Activated CD8-positive, alpha-beta memory T cell treated with anti-CD3 and anti-CD28 coated beads, Interleukin-2, amount 50 U/mL, for 4 hours (primary cell): Measurements from ENCODE around the gene FNDC7.
A peak's percentile ranks its signal among the peaks of the same experiment; 100 is the strongest.
"Not testable (repeated sequence)": the region's sequence is repeated elsewhere in the genome, so short reads cannot be mapped to it uniquely, and the experiment has no call there.

ENCODE experiments used
- DNase-seq: peaks from one replicate; pipeline ENCODE4 v3.0.0-alpha.2; 2020

Gene FNDC7, protein sequence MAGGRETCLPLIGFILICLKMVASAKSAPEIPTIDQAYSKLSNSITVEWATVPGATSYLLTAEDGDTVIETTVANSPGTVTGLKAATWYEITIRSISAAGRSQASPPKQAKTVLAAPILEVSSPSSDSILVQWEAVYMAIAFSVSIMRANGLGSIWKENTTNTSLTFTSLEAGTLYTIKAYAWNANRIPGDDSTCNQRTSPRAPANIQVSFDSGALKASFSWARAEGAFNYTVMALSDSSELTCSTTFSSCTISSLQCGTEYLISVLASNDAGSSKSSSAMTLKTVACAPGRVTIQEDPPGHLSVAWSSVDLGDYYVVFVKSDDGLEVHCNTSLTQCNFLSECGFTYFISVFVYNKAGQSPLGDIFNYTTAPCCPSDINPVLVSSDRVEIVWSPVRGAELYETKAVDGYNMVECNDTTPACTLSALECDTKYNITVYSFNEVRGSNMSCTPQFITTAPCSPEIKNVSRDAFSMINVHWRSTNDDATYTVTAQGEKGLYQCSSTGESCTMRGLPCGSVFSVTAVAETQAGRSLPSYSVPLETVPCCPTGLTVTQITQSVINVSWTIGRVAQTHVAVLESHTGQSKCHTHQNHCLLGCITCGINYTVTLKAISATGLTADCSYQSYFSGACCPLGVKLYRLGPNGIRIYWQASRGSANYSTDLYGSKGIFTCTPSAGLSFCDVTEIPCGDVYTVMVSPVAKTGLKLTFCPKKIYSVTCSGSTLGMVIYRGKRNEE

DNA sequence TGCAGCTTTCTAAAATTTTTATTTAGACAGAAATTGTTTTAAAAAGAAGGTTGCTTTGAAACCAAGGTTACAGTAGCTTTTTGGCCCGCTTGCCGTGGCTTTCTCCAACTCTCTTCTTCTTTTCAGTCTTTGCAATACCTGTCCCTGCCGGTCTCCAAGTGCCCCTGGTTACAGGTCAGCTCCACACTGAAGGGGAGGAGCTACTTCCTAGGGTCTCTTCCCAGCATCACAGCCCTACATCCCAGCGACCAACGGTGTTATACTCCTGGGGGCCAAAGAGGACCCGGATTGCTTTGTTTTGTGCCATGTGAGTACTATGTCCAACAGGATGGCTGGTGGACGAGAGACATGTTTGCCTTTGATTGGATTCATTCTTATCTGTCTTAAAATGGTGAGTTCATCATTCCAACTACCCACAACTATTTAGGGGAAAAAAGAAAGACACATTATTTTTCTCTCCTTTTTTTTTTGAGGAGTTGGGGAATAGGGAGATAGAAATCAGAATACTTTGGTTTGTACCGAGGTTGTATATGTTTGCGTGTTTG, at the start of gene FNDC7:
TSS of gene FNDC7 (plus strand) at position 303 of the 545 bp plus-strand sequence. CDS start at position 329, 26 bp downstream.
- no peak for DNase-seq

DNA sequence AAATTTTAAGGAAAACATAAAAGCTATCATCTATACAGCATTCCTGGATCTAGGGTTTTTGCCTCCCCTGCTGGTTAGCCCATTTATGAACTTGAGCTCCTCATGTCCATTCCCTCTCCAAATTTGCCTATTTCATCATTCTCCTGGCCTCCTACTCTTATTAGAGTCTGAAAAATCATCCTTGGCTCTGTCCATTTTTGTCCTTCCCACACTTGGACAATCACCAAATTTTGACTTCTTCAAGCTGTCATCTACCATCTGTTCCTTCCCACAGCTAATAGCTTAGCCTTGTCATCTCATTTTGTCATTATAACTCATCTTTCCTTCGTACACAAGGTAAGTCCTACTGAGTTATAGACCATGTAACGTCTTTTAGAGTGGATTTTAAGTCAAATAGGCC, 49.6 kb upstream of the FNDC7 start:
- DNase-seq, result no peak

DNA sequence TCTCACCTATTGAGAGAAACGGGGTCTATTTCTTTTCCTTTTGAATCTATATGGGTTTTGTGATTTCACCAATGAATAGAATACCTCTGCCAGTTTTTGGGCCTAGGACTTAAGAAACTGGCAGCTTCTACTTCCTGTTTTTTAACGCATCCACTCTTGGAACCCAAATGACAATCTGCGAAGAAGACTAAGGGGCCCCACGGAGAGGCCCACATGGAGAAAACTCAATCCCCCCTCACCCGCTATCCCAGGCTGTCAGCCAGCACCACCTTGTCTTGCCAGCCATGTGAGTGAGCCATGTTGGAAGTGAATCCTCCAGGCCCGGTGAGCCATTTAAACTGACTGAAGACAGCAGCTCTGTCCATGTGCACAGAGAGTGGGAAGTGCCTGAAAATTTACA, 48.2 kb upstream of the FNDC7 start:
- no peak for DNase-seq

DNA sequence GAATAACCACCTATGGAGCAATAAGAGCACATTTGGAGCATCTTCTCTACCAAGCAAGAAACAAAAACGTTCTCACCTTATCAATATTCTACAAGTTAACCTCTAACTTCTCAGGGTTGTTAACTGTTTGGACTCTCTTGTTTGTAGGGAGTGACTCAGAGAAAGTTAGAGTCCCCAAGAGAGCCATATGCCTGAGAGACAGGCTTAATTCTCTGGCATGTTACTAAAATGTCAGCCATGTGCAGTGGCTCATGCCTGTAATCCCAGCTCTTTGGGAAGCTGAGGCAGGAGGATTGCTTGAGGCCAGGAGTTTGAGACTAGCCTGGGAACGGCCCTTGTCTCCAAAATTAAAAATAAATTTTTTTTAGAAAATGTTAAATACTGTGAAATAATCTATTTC, 47.6 kb upstream of the FNDC7 start:
- DNase-seq, result no peak

DNA sequence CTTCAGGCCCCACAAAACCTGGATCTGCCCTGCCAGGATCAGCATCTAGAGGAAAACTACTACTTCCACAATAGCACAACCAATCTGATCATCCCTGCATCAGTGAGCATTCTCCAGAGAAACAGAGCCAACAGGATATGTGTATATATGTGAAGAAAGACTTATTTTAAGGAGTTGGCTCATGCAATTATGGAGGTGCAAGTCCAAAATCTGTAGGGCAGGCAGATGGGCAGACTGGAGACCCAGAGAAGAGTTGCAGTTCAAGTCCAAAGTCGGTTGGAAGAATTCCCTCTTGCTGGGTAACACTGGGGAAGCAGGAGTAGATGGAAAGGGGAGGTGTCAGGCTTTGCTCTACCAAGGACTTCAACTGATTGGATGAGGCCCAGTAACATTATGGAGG, 46.9 kb upstream of the FNDC7 start:
- no peak for DNase-seq

DNA sequence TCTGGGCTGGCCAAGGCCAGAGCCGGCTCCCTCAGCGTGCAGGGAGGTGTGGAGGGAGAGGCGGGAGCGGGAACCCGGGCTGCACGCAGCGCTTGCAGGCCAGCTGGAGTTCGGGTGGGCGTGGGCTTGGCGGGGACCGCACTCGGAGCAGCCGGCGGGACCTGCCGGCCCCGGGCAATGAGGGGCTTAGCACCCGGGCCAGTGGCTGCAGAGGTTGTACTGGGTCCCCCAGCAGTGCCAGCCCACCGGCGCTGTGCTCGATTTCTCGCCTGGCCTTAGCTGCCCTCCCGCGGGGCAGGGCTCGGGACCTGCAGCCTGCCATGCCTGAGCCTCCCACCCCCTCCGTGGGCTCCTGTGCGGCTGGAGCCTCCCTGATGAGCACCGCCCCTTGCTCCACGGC, 45.3 kb upstream of the FNDC7 start:
- DNase-seq, result not testable (repeated sequence)

DNA sequence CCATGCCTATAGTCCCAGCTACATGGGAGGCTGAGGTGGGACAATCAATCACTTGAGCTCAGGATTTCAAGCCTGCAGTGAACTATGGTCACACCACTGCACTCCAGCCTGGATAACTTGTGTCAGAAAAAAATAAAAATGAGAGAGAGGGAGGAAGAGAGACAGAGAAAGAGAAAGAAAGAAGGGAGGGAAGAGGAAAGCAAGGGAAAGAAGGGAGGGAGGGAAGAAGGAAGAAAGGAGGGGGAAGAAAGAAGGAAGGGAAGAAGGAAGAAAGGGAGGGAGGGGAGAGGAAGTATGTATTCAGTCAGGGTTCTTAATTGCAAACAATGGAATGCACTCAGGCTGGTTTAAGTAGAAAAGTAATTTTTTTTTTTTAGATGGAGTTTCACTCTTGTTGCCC, 43.9 kb upstream of the FNDC7 start:
- no peak for DNase-seq

DNA sequence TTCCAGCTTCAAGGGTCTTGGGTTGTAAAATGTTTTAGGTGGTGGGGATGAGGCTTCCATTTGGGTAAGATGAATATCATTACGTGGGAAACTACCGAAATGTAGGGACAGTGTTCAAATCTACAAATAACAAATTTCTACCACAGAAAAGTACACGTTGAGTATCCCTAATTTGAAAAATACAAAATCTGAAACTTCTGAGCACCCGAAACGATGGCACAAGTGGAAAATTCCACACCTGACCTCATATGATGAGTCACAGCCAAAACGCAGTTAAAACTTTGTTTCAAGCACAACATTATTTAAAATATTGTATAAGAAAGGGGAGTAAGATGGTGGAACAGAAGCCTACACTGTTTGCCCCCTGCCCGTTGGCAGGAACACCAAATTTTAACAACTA, 43.0 kb upstream of the FNDC7 start:
- no peak for DNase-seq

DNA sequence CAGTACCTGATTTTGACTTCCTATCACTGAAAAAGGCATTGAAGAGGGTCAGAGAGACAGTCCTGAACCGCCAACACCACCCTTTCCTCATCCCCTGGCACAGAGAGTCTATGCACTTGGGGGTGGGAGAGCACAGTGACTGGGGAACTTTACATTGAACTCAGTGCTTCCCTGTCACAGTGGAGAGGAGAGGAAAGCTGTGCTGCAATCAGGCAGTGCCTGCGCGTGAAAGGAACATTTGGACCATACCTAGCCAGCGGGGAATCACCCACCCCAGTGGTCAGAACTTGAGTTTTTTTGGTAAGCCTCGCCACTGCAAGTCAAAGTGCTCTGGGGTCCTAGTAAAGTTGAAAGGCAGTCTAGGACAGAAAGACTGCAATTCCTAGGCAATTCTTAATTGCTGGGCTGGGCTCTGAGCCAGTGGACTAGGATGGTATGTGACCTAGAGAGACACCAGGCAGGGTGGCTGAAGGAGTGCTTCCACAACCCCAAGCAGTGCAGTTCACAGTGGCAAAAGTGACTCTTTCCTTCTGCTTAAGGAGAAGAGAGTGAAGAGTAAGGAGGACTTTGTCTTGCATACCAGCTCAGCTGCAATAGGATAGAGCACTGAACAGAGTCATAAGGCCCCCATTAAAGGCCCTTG, 42.5 kb upstream of the FNDC7 start:
- DNase-seq, result no peak

DNA sequence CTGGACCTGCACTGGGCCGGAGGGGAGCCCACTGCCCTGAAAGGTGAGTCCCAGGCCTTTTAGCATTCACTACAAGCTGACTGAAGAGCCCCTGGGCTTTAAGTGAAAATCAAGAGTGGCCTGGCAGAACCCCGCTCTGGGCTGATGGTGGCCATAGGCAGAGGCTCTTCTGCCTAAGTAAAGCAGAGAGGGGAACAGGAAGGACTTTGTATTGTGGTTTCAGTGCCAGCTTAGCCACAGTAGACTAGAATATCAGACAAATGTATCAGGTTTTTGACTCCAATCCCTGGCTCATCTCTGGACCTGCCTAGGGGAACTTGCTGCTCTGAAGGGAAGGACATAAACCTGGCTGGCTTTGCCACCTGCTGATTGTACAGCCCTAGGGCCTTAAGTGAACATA, 41.6 kb upstream of the FNDC7 start:
- no peak for DNase-seq

DNA sequence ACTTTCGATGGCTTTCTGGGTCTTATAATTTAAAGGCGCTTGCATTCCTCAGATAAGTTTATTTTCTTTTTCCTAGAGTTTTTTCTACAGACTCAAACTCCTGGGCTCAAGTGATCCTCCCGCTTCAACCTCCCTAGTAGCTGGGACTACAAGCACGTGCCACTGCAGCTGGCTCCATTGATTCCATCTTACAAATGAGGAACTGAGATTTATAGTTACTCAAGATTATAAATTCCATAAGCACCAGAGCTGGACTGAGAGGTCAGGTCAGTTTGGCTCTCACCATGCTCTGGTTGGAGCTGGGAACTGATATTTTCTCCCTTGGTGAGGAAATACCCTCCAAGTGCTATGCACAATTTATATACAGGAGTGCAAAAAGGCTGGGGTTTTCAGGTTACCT, 34.0 kb upstream of the FNDC7 start:
- DNase-seq, result no peak

DNA sequence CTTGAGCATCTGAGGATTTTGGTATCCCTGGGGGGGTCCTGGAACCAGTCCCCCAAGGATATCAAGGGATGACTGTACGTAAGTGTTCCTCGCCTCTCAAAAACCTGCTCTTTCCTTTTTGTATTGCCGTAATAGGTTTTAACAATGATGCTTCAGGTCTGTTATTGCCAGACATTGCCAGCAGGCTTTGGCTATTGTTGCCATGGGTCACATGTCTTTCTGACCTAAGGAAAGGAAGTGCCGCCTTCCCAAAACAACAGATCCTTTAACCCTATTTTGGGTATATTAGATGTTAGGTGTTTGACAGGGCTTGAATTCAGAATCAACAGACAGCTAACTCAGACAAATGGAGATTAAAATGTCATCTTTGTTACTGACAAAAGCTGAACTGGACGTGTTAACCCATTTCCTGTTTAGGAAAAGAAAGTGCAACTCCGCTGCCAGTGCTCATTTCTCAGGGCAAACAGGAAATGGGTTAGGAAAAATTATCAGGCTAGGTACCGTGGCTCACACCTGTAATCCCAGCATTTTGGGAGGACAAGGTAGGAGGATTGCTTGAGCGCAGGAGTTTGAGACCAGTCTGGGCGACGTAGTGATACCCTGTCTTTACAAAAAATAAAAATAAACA, 33.0 kb upstream of the FNDC7 start:
- DNase-seq, result no peak

DNA sequence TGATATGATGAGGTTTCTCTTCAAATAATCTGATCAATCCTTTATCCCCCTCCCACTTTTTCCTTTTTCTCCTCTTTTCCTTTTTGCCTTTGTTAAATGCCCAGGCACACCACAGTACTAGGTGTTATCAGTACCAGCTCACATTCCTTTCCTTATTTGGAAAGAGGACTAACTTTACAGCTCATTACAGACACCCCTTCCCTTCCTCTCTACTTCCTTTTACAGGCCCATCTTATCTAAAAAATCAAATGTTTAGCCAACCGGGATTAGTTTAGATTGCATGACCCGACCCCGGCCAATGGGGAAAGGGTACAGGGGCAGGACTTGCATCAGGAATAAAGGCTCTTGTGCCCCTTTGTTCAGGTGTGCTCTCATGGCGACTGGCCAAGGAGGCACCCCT, 31.0 kb upstream of the FNDC7 start:
- not testable (repeated sequence) for DNase-seq

DNA sequence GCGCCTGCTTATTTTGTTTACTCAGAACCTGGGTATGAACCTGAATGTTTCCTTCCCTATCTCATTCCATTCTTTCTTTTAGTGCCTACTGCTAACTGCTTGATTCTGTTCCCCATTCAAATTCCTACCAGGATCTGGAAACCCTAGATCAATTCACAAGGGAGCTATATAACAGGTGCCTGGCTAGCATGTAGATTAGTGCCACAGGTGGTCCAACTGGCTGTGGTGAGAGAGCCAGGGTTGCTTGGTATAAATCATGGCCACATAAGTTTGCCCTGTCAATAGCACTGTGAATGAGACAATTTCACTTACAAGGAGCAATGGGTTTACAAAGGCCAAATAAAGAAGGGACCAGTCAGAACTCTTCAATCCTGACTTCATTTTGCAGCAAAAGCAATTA, 27.2 kb upstream of the FNDC7 start:
- DNase-seq, result no peak

DNA sequence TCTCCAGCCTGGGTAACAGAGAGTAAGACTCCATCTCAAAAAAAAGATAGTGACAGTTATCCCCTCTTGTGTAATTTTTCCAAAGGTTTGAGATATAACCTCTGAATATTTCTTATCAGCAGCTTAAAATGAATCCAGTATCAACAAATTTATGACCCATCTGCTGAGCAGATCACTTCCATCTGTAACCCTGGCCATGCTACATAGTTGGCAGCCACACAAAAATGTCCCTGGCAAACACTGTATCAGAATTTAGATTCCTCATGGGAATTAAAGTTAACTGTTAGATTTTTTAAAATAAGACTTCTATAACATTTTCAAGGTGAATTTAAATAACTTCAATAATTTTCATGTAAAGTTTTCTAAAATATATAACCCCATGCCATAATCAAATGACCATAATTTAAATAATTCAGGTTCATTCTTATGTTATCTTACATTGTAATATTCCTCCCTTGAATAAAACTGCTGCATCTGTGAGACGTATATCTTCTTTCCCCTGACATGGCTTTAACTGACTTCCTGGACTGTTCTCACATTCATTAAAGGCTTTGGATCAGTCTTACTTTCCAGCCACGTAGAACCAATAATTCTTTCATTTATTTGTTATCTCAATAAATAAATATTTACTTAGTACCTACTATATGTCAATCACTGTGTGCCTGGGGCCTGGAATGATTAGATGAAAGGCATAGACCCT, 25.9 kb upstream of the FNDC7 start:
- no peak for DNase-seq

DNA sequence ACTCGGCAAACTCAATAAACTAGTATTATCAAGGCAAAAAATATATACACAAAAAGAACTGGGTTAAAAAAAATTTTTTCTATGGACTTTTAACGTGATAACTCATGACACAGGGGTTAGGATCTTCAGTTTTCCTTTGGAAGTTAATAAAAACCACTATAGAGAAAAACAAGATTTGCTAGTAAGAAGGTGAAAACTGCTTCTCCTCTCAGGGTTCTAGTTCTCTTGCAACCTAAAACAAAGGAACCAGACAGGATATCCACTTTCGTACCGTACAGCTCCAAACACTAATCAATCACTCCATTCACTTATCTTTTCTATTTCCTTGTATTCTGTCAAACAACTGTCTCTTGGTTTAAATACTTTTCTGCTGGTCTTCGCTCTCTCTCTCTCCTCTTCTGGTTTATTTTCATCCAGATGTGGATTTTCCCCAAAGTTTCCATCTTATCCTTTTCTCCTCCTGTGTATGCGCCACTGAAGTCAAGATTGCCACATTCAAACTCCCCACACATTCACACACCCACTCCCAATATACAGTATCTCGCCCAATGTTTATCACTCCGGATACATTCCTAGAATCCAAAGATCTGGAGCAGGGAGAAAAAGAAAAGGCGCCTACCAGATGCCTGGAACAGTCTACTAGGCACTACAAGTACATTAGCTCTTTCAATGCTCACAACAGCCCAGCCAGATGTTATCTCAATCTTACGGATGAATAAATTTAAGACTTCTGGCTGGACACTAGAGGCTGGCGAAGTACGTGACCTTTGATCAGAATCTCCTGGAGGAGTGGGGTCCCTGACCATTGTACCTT, 21.4 kb upstream of the FNDC7 start:
- no peak for DNase-seq

DNA sequence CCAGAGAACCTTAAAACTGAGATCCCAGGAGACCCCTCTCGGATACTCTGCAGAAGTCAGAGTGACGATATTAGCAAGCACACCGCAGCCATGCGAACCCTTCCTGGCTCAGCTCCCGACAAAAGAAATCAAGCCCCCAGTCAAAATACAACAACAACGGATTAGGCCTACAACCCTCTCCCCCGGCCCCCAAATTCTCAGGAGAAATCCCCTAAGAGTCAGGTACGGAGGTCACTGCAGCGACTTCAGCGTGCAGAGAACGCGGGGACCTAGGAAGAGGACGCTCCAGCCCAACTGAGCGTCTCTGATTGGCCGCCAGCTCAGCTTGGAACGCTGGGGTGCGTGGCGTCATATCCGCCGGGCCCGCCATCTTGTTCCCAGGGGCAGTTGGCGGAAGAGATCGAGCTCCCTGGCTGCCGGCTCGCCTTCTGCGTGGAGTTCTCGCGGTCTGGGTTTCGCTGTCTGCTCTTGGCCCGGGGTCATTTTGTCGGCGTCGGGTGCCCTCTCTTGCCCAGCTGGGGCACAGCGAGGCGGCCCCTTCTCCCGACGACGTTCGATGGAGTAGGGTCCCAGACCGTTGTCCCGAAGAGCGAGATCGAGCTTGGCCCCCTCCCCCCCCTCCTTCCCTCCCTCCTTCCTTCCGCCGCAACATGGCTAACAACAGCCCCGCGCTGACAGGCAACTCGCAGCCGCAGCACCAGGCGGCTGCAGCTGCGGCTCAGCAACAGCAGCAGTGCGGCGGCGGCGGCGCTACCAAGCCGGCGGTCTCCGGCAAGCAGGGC, 20.6 kb upstream of the FNDC7 start, which contains the start of gene PRPF38B:
TSS of gene PRPF38B (plus strand) at position 369 of the 782 bp plus-strand sequence. CDS start at position 651, 282 bp downstream.
- DNase-seq, result peak; percentile 93

DNA sequence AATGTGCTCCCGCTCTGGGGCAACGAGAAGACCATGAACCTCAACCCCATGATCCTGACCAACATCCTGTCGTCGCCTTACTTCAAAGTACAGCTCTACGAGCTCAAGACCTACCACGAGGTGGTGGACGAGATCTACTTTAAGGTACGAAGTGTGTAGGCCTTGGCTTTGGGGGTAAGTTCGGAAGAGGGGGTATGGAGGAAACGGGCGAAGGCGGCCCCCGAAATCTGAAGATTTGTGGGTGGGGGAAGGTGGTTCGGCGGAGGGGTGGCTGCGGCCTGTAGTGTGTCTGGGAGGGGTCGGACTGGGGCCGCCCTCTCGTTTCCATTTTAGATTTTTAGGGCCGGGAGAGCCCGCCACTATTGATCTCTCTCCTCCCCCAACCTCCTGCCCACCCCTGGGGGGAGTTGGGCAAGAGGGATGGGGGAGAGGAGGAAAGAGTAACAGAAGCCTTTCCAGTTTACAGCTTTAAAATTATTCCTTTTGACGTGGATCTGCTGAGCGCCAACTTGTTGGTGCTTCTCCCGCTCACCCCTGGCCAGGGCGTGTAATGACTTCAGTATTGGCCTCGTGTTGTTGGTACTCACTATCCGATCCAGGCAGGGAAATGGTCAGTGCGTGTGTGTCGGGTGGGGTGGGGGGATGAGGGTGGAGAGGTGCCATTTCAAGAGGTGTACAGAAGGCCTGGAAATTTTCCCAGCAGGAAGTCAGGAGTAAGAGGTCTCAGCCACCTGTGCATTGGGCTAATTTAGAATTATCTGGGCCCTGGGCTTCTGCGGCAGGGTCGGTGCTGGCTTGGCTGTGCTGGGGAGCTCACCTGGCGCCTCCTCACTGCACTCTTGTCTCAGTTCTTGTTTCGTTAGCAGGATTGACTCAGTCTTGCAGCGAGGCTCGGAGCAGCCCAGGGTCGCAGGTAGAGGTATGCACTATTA, 19.7 kb upstream of the FNDC7 start:
- peak; percentile 69 for DNase-seq

DNA sequence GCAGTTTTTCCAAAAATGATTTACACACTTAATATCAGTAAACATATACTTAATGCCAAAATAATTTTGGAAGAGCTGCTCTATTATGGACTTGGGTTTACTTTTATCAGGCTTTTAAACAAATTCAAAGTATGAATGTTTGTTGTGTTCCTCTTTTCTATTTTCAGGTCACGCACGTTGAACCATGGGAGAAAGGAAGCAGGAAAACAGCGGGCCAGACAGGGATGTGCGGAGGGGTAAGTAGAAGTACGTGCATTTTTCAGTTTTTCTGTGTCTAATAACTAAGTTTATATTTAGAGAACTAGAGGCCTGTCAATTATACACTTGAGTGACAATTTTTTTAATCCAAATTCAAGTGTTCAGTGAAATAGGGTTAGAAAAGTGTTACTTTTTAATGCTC, 17.2 kb upstream of the FNDC7 start:
- DNase-seq, result no peak
